ENCODE results near the gene SMIM20. TPM values are rescaled to one million over a fixed set of nuclear protein-coding genes. Genes with fewer than 3 reads are reported as not detected.

Gene SMIM20
- total RNA-seq, 1 experiment from 2014 or later = 27.0 TPM

DNA sequence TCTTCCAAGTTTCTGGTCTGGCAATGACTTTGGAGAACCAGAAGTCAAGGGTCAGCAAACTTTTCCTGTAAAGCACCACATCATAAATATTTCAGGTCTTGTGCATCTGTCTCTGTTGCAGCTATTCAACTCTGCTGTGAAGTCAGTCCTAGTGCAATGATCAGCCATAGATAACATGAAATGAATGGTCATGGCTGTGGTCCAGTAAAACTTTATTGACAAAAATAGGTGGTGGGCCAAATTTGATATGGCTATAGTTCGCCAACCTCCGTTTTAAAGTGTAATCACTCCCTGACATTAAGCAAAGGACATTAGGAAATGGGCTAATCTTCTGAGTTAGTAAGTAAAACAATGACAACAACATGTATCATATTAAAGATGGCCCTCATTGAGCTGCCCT lies 30.5 kb upstream of the SMIM20 start:
- ChIA-PET CTCF (no interaction called here), POLR2A (ENCODE audit: unreplicated experiment) (no interaction called here)
- intact Hi-C loops (cut with micrococcal nuclease) = no loop called here
- Histone ChIP-seq H3K36me3 (ENCODE audit: low read depth, low read length) (no peaks in the 10 kb centered on the region), H2AFZ (ENCODE audit: low read length) (no peak overlapping the region), H3K9me2 (replicated peaks; ENCODE audit: low read length) (no peaks in the 10 kb centered on the region), H3F3A (ENCODE audit: low read length, unreplicated experiment) (no peaks in the 10 kb centered on the region), H3K9ac (ENCODE audit: low read length) (no peak overlapping the region), H3K27ac (ENCODE audit: low read length) (no peak overlapping the region), H3K4me2 (ENCODE audit: low read length) (no peak overlapping the region), H4K20me1 (ENCODE audit: low read length) (no peaks in the 10 kb centered on the region), H3K27me3 (ENCODE audit: low read length) (no peaks in the 10 kb centered on the region), H3K4me3 (ENCODE audit: low read length) (no peak overlapping the region), H3K9me3 (ENCODE audit: low read length) (no peaks in the 10 kb centered on the region), H3K79me2 (ENCODE audit: low read length) (no peaks in the 10 kb centered on the region), H3K4me1 (ENCODE audit: insufficient read depth, low read length) (peaks cover 9% of the 10 kb centered on the region)
- DNase-seq (no peak), ATAC-seq (no peak)
- TF ChIP-seq, protein P1, sequence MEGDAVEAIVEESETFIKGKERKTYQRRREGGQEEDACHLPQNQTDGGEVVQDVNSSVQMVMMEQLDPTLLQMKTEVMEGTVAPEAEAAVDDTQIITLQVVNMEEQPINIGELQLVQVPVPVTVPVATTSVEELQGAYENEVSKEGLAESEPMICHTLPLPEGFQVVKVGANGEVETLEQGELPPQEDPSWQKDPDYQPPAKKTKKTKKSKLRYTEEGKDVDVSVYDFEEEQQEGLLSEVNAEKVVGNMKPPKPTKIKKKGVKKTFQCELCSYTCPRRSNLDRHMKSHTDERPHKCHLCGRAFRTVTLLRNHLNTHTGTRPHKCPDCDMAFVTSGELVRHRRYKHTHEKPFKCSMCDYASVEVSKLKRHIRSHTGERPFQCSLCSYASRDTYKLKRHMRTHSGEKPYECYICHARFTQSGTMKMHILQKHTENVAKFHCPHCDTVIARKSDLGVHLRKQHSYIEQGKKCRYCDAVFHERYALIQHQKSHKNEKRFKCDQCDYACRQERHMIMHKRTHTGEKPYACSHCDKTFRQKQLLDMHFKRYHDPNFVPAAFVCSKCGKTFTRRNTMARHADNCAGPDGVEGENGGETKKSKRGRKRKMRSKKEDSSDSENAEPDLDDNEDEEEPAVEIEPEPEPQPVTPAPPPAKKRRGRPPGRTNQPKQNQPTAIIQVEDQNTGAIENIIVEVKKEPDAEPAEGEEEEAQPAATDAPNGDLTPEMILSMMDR (conservative IDR thresholded peaks at IDR 0.05; ENCODE audit: low read depth, low read length) = no peak
- TF ChIP-seq EZH2 (IDR thresholded peaks at IDR 0.05; ENCODE audit: low read length, unreplicated experiment) (no peak), EZH2phosphoT487 (IDR thresholded peaks at IDR 0.05; ENCODE audit: borderline replicate concordance, low read length) (no peak)
- BruUV-seq (replicated peaks) = no TSS peak

DNA sequence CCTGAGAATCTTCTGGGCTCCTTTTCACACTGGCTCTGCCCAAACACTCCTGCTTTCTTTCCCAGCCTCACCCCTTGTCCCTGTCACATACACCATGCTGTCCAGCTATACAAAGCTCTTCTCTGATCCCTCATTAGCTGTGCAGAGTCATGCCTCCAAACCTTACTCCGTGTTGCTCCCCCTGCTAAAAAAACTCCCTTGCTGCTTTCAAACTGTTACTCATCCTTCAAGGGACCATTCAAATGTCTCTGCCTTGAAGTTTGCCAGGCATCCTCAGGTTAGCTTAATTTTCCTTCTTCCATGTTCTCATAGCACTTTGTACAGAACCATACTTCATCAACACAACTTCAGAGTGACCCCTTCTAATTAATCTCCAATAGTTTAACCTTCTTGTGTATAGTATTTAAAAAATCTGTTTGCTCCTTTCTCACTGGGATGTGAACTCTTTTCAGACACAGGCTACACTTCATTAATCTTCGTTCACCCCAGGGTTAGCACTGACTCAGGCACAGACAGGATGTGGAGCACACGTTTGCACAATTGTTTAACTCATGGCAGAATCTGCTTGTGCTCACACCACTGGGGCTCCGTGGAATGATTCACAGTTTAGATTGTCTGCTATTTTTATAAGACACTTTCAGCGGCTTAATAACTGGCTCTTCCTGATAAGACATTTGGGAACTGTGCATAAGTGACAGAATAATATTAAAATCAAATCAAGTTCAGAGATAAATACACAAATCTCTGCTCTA lies 29.8 kb upstream of the SMIM20 start:
- no peak overlapping the region for H3K4me2 ChIP-seq (ENCODE audit: low read length)
- no peaks in the 10 kb centered on the region for H3F3A ChIP-seq (ENCODE audit: low read length, unreplicated experiment)
- intact Hi-C loops (cut with micrococcal nuclease) = no loop called here
- CTCF ChIA-PET = no interaction called here
- no peaks in the 10 kb centered on the region for H4K20me1 ChIP-seq (ENCODE audit: low read length)
- no peaks in the 10 kb centered on the region for H3K9me3 ChIP-seq (ENCODE audit: low read length)
- no peaks in the 10 kb centered on the region for H3K79me2 ChIP-seq (ENCODE audit: low read length)
- H3K27ac ChIP-seq (ENCODE audit: low read length) = no peak overlapping the region
- H3K27me3 ChIP-seq (ENCODE audit: low read length) = no peaks in the 10 kb centered on the region
- no peak overlapping the region for H3K9ac ChIP-seq (ENCODE audit: low read length)
- ATAC-seq (no peak; the same call in 1 of the 2 replicates), DNase-seq (peak; percentile 18)
- 0 out of 2 replicates have a peak overlapping the region, but pooled peaks have one; percentile 12 for H2AFZ ChIP-seq (ENCODE audit: low read length)
- H3K36me3 ChIP-seq (ENCODE audit: low read depth, low read length) = no peaks in the 10 kb centered on the region
- no peak overlapping the region for H3K4me3 ChIP-seq (ENCODE audit: low read length)
- no peaks in the 10 kb centered on the region for H3K9me2 ChIP-seq (replicated peaks; ENCODE audit: low read length)
- POLR2A ChIA-PET (ENCODE audit: unreplicated experiment) = no interaction called here
- BruUV-seq (replicated peaks) = no TSS peak
- H3K4me1 ChIP-seq (ENCODE audit: insufficient read depth, low read length) = peaks cover 9% of the 10 kb centered on the region
- TF ChIP-seq, protein P1 (conservative IDR thresholded peaks at IDR 0.05; ENCODE audit: low read depth, low read length) = no peak
- TF ChIP-seq EZH2 (IDR thresholded peaks at IDR 0.05; ENCODE audit: low read length, unreplicated experiment) (no peak), EZH2phosphoT487 (IDR thresholded peaks at IDR 0.05; ENCODE audit: borderline replicate concordance, low read length) (no peak)

DNA sequence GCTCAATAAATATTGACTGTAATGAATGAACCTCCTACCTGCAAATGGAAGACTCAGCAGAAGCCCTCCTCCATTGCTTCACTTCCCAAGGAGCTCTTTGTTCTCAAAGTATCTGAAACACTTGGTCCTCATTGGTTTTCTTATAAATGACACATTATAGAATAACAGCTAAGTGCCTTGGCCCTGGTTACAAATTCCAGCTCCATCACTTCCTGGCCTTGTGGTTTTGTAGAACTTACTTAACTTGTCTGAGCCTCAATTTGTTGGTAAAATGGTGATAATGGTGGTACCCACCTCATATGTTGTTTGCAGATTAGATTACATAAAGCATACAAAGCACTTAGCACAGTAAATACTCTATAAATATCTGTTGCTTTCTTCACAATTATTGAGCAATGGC lies 25.2 kb upstream of the SMIM20 start:
- H3K4me1 ChIP-seq (ENCODE audit: insufficient read depth, low read length) = peaks cover 9% of the 10 kb centered on the region
- no peaks in the 10 kb centered on the region for H3K9me2 ChIP-seq (replicated peaks; ENCODE audit: low read length)
- H3K4me2 ChIP-seq (ENCODE audit: low read length) = no peak overlapping the region
- ChIA-PET CTCF (no interaction called here), POLR2A (ENCODE audit: unreplicated experiment) (no interaction called here)
- H3K4me3 ChIP-seq (ENCODE audit: low read length) = no peak overlapping the region
- no peaks in the 10 kb centered on the region for H4K20me1 ChIP-seq (ENCODE audit: low read length)
- ATAC-seq (no peak), DNase-seq (peak; percentile 14)
- H3K79me2 ChIP-seq (ENCODE audit: low read length) = no peaks in the 10 kb centered on the region
- no TSS peak for BruUV-seq (replicated peaks)
- H3K36me3 ChIP-seq (ENCODE audit: low read depth, low read length) = no peaks in the 10 kb centered on the region
- H3K27ac ChIP-seq (ENCODE audit: low read length) = no peak overlapping the region
- H3K9me3 ChIP-seq (ENCODE audit: low read length) = no peaks in the 10 kb centered on the region
- no peaks in the 10 kb centered on the region for H3K27me3 ChIP-seq (ENCODE audit: low read length)
- no peak overlapping the region for H2AFZ ChIP-seq (ENCODE audit: low read length)
- no peaks in the 10 kb centered on the region for H3F3A ChIP-seq (ENCODE audit: low read length, unreplicated experiment)
- no peak overlapping the region for H3K9ac ChIP-seq (ENCODE audit: low read length)
- intact Hi-C loops (cut with micrococcal nuclease) = no loop called here
- TF ChIP-seq EZH2 (IDR thresholded peaks at IDR 0.05; ENCODE audit: low read length, unreplicated experiment) = no peak
- TF ChIP-seq EZH2phosphoT487 (IDR thresholded peaks at IDR 0.05; ENCODE audit: borderline replicate concordance, low read length) = no peak
- TF ChIP-seq, protein P1 (conservative IDR thresholded peaks at IDR 0.05; ENCODE audit: low read depth, low read length) = no peak
